ENCODE measurements around the gene NCAM1. TPM values are rescaled to one million over a fixed set of nuclear protein-coding genes. Genes with fewer than 3 reads are reported as not detected.

NCAM1 gene
- total RNA-seq, 1 experiment from 2014 or later = 0.95 TPM

DNA sequence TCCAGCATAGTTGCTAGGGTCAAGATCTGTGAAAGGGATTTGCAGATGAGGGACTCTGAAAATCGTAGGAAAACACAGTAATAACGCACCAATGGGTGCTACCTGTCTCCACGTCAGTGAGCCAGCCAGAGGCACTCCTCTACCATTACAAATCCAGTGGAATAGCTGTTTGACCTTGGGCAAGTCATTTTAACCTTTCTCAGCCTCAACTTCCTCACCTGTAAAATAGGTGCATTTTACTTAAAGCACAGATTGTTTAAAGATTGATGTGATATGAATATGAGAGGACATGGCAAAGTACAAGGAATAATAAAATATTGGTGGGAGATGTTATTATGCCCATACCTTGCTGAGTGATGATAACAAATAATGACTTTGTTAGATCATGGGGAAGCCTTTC is 205.1 kb downstream of the NCAM1 start:
- TF ChIP-seq, protein P1, sequence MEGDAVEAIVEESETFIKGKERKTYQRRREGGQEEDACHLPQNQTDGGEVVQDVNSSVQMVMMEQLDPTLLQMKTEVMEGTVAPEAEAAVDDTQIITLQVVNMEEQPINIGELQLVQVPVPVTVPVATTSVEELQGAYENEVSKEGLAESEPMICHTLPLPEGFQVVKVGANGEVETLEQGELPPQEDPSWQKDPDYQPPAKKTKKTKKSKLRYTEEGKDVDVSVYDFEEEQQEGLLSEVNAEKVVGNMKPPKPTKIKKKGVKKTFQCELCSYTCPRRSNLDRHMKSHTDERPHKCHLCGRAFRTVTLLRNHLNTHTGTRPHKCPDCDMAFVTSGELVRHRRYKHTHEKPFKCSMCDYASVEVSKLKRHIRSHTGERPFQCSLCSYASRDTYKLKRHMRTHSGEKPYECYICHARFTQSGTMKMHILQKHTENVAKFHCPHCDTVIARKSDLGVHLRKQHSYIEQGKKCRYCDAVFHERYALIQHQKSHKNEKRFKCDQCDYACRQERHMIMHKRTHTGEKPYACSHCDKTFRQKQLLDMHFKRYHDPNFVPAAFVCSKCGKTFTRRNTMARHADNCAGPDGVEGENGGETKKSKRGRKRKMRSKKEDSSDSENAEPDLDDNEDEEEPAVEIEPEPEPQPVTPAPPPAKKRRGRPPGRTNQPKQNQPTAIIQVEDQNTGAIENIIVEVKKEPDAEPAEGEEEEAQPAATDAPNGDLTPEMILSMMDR (IDR thresholded peaks at IDR 0.05; ENCODE audit: insufficient read depth in 1 of 2, low read depth in 1 of 2, low read length in 1 of 2, severe bottlenecking in 1 of 2, unreplicated experiment in 1 of 2) = no peak
- no TSS peak for BruUV-seq (replicated peaks)
- DNase-seq = no peak
- H3K36me3 ChIP-seq (ENCODE audit: control insufficient read depth, insufficient read depth, low read length) = no peaks in the 10 kb centered on the region
- H3K27ac Mint-ChIP-seq (ENCODE audit: unreplicated experiment) = no peak overlapping the region
- H3K9me3 ChIP-seq = no peaks in the 10 kb centered on the region
- H3K27me3 Mint-ChIP-seq (ENCODE audit: insufficient read depth, unreplicated experiment) = peaks cover 30% of the 10 kb centered on the region
- no peaks in the 10 kb centered on the region for H3K4me1 ChIP-seq
- ChIA-PET POLR2A (no interaction called here), CTCF (no interaction called here)
- no peak overlapping the region for H3K4me3 ChIP-seq (ENCODE audit: low read depth, low read length)
- intact Hi-C loops (cut with micrococcal nuclease; ENCODE audit: unreplicated experiment) = loop anchor here (5.0 kb wide), 1 partner anchor 121 kb away; no protein-coding TSS in a partner anchor
- no peak overlapping the region for H3K4me3 Mint-ChIP-seq (ENCODE audit: unreplicated experiment)
- no peaks in the 10 kb centered on the region for H3K4me1 Mint-ChIP-seq (ENCODE audit: low read depth, unreplicated experiment)
- H3K9me3 Mint-ChIP-seq (ENCODE audit: unreplicated experiment) = no peaks in the 10 kb centered on the region
- no peaks in the 10 kb centered on the region for H3K27me3 ChIP-seq (replicated peaks; ENCODE audit: control insufficient read depth, insufficient read depth, low read length)
- H3K36me3 Mint-ChIP-seq (ENCODE audit: insufficient read depth, unreplicated experiment) = no peaks in the 10 kb centered on the region

DNA sequence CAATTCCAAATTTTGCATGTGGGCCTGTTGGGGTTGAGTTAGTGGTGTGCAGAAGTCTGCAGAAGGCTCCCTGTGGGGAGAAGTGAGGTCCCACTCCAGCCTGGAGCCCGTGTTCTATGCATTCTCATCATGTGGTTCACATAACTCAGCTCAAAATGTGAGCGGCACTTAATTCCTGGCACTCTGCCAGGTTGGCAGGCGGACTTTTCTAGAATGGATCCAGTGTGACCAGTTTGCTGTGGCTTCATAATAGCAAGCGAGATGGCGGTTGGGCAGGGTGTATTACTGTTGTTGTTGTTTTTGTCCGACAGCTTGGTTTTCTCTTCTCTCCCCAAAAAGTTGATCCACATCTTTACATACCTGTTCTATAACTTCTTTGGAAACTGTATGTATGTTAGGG is 206.4 kb downstream of the NCAM1 start:
- Histone ChIP-seq H3K9me3 (no peaks in the 10 kb centered on the region), H3K27me3 (replicated peaks; ENCODE audit: control insufficient read depth, insufficient read depth, low read length) (no peaks in the 10 kb centered on the region), H3K4me3 (ENCODE audit: low read depth, low read length) (no peak overlapping the region), H3K36me3 (ENCODE audit: control insufficient read depth, insufficient read depth, low read length) (no peaks in the 10 kb centered on the region), H3K4me1 (no peaks in the 10 kb centered on the region)
- Mint-ChIP-seq H3K27ac (ENCODE audit: unreplicated experiment) (no peak overlapping the region), H3K4me3 (ENCODE audit: unreplicated experiment) (no peak overlapping the region), H3K4me1 (ENCODE audit: low read depth, unreplicated experiment) (no peaks in the 10 kb centered on the region), H3K9me3 (ENCODE audit: unreplicated experiment) (no peaks in the 10 kb centered on the region), H3K27me3 (ENCODE audit: insufficient read depth, unreplicated experiment) (peaks cover 36% of the 10 kb centered on the region), H3K36me3 (ENCODE audit: insufficient read depth, unreplicated experiment) (no peaks in the 10 kb centered on the region)
- intact Hi-C loops (cut with micrococcal nuclease; ENCODE audit: unreplicated experiment) = loop anchor here (5.0 kb wide), 1 partner anchor 120 kb away; no protein-coding TSS in a partner anchor
- DNase-seq = no peak
- TF ChIP-seq, protein P1 (IDR thresholded peaks at IDR 0.05; ENCODE audit: insufficient read depth in 1 of 2, low read depth in 1 of 2, low read length in 1 of 2, severe bottlenecking in 1 of 2, unreplicated experiment in 1 of 2) = no peak
- ChIA-PET POLR2A (no interaction called here), CTCF (no interaction called here)
- no TSS peak for BruUV-seq (replicated peaks)

DNA sequence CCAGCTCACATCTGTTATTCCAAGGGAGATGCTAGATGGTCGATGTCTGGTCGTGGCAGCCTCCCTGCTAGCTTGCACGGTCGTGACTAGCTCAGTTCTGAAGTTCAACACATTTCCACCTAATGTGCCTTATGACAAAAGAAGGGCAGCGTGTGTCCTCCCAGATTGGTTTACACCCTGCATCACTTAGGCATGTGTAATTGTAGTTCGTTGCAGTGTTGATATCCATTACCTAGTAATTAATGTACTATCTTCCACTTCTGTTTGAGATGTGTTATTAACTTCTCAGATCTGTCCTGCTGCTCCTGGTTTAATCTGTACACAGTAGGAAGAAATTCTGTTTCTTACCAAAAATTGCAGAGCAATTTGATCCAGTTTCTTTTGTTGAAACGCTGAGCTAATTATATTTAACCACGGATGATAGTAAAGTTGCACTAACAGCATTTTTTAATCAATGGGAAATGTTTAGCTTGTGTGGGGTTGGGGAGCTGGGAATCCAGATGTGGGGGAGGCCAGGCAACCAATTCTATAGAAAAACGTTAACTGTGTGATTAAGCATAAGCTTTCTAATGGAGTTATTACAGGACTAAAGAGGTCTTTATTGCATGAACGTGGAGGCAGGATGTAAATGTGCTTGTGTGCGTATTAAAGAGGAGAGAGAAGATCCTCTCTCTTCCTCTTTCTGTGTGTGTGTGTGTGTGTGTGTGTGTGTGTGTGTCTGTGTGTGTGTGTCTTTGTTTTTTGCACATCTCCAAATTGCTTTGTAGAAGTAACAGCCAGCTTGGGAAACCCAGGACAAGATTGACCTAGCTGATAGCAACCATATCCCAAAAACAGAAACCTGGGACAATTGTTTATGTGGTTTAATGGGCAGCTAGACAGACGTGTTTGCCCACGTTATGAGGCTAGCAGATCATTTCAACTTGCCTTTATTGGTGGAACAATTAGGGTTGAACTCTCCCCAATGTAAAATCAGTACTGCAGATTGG is 207.4 kb downstream of the NCAM1 start:
- no peaks in the 10 kb centered on the region for H3K36me3 Mint-ChIP-seq (ENCODE audit: insufficient read depth, unreplicated experiment)
- H3K4me1 Mint-ChIP-seq (ENCODE audit: low read depth, unreplicated experiment) = no peaks in the 10 kb centered on the region
- no TSS peak for BruUV-seq (replicated peaks)
- H3K4me3 ChIP-seq (ENCODE audit: low read depth, low read length) = no peak overlapping the region
- no peak overlapping the region for H3K4me3 Mint-ChIP-seq (ENCODE audit: unreplicated experiment)
- no peak overlapping the region for H3K27ac Mint-ChIP-seq (ENCODE audit: unreplicated experiment)
- H3K9me3 Mint-ChIP-seq (ENCODE audit: unreplicated experiment) = no peaks in the 10 kb centered on the region
- no peaks in the 10 kb centered on the region for H3K9me3 ChIP-seq
- peaks cover 36% of the 10 kb centered on the region for H3K27me3 Mint-ChIP-seq (ENCODE audit: insufficient read depth, unreplicated experiment)
- no peaks in the 10 kb centered on the region for H3K36me3 ChIP-seq (ENCODE audit: control insufficient read depth, insufficient read depth, low read length)
- intact Hi-C loops (cut with micrococcal nuclease; ENCODE audit: unreplicated experiment) = loop anchor here (5.0 kb wide), 1 partner anchor 119 kb away; no protein-coding TSS in a partner anchor
- H3K27me3 ChIP-seq (replicated peaks; ENCODE audit: control insufficient read depth, insufficient read depth, low read length) = no peaks in the 10 kb centered on the region
- no peaks in the 10 kb centered on the region for H3K4me1 ChIP-seq
- POLR2A ChIA-PET = no interaction called here
- TF ChIP-seq, protein P1 (IDR thresholded peaks at IDR 0.05; ENCODE audit: insufficient read depth in 1 of 2, low read depth in 1 of 2, low read length in 1 of 2, severe bottlenecking in 1 of 2, unreplicated experiment in 1 of 2) = no peak
- no peak for DNase-seq
- CTCF ChIA-PET = no interaction called here
